Mammary epithelial cell (primary cell): ENCODE results near the gene ARHGAP42.

Experiments
- CTCF ChIP-seq, 2 donors: IDR thresholded peaks in 1 of 2; conservative IDR thresholded peaks in 1 of 2; 2 replicates each; pipeline ENCODE4 v1.5.1; 2011 to 2012; ENCODE audit warnings: inconsistent platforms in 2 of 2, low read length in 2 of 2, mild to moderate bottlenecking in 2 of 2, control low read depth in 1 of 2, low read depth in 1 of 2; ENCODE audit not compliant: insufficient read depth in 1 of 2; ENCODE audit errors: extremely low read depth in 1 of 2
- EZH2 ChIP-seq: IDR thresholded peaks from 2 replicates; pipeline ENCODE4 v1.6.1; 2012; ENCODE audit warnings: low read length, inconsistent platforms, borderline replicate concordance

- TF ChIP-seq CTCF (conservative IDR thresholded peaks at IDR 0.05 in 1 of 2, IDR thresholded peaks at IDR 0.05 in 1 of 2; ENCODE audit: extremely low read depth in 1 of 2, insufficient read depth in 1 of 2, low read depth in 1 of 2, low read length in 2 of 2): no peak
- no peak for TF ChIP-seq EZH2
These were observed 9.3 kb upstream of the ARHGAP42 start for GRCh38 chr11:100677796-100678195.
